Erythroblast (primary cell): ENCODE data around the gene XNDC1N.

Experiments used
- GATA1 ChIP-seq: IDR thresholded peaks from 2 replicates; pipeline ENCODE4 v1.6.1; 2011; ENCODE audit warnings: low read depth, mild to moderate bottlenecking, control low read depth, low read length, moderate library complexity
- POLR2A ChIP-seq: IDR thresholded peaks from 2 replicates; pipeline ENCODE4 v1.6.1; 2011; ENCODE audit warnings: mild to moderate bottlenecking, low read length

DNA sequence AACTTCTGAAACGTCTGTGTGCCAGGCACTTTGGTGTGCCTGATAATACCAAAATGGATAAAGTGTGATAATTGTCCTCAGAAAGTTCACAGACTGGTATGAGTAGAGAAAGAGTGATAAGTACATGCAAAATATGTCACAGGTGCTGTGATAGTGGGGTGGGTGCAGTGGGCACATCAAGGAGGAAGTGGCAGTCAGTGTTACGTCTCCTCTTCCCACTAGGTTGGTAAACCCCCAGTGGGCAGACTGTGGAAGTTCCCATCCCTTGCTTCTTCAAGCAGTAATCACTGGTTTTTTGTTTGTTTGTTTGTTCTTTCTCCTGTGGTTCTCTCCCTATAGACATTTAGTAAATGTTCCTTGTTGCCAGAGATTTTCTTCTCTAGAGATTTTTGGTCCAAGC, 5.8 kb upstream of the XNDC1N start:
- no peak for TF ChIP-seq POLR2A
- no peak for TF ChIP-seq GATA1
